Retina (tissue), 1 donor: ENCODE results near the gene PPAT.
"Not testable (repeated sequence)": the region's sequence is repeated elsewhere in the genome, so short reads cannot be mapped to it uniquely, and the experiment has no call there.

Experiments used
- DNase-seq: peaks from one replicate; pipeline ENCODE4 v3.0.0-alpha.2; 2016

PPAT gene

GRCh38 chr4:56374956-56375355 lies 60.5 kb downstream of the PPAT start:
- no peak for DNase-seq

- DNase-seq: no peak
Observed at GRCh38 chr4:56372774-56373173, 62.6 kb downstream of the PPAT start.

GRCh38 chr4:56371426-56372220 lies 63.8 kb downstream of the PPAT start:
- DNase-seq: no peak

GRCh38 chr4:56370377-56370776 lies 65.0 kb downstream of the PPAT start:
- no peak for DNase-seq

- DNase-seq: not testable (repeated sequence)
Observed at GRCh38 chr4:56362981-56363380, 72.4 kb downstream of the PPAT start.

GRCh38 chr4:56360071-56360470 lies 75.3 kb downstream of the PPAT start:
- no peak for DNase-seq

- DNase-seq: no peak
Observed at GRCh38 chr4:56356650-56357049, 78.8 kb downstream of the PPAT start.

- no peak for DNase-seq
Observed at GRCh38 chr4:56348576-56348975, 86.8 kb downstream of the PPAT start.

- DNase-seq: no peak
Observed at GRCh38 chr4:56345458-56345857, 90.0 kb downstream of the PPAT start.
